Fibroblast of the aortic adventitia (primary cell): ENCODE data around the gene CLPX. TPM values are rescaled to one million over a fixed set of nuclear protein-coding genes. Genes with fewer than 3 reads are reported as not detected.

Source experiments
- DNase-seq: peaks from one replicate; pipeline ENCODE4 v3.0.0-alpha.2; 2010; ENCODE audit warnings: low read depth
- H3K4me3 ChIP-seq: 2 replicates; pipeline ENCODE4 v1.5.1; 2011; ENCODE audit warnings: low read depth, mild to moderate bottlenecking, control low read depth, low read length, moderate library complexity
- total RNA-seq: library from RNA; depleted of rRNA; stranded (reverse); fragments of >200 nt; gene quantifications from 2 replicates; pipeline ENCODE4 v1.2.3, GENCODE V29; 2012; ENCODE audit warnings: low replicate concordance
- TF ChIP-seq, protein P1 (sequence below): IDR thresholded peaks from 2 replicates; pipeline ENCODE4 v1.5.1; 2011; ENCODE audit warnings: mild to moderate bottlenecking, low read length, control low read depth, inconsistent platforms; ENCODE audit not compliant: insufficient read depth

CLPX gene
- total RNA-seq, 1 donor: 40.4 TPM

DNA sequence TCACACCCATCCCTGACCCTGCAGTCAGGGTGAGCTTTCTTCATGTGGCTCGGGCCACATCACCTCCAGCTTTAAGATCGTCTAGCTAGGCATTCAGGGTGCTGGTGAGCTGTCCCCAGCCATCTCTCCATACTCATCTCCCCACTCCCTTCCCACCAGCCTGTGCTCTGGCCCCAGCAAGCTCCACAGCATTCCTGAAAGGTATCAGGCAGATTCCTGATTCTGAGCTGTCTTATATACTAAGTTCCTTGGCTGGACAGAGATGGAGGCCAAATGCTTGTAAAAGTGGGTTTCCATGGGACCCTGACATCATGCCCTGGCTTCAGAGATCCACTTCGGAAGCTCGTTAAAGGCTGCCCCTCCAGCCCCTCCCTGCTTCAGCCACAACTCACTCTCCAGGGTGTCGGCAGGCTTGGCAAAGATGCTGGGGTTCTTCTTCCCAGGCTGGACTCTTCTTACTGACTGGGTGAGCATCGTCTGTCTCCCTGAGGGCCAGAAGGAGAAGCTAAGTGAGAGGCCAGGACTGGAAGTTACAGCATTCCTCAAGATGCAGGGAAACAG, 22.2 kb upstream of the CLPX start:
- TF ChIP-seq, protein P1, sequence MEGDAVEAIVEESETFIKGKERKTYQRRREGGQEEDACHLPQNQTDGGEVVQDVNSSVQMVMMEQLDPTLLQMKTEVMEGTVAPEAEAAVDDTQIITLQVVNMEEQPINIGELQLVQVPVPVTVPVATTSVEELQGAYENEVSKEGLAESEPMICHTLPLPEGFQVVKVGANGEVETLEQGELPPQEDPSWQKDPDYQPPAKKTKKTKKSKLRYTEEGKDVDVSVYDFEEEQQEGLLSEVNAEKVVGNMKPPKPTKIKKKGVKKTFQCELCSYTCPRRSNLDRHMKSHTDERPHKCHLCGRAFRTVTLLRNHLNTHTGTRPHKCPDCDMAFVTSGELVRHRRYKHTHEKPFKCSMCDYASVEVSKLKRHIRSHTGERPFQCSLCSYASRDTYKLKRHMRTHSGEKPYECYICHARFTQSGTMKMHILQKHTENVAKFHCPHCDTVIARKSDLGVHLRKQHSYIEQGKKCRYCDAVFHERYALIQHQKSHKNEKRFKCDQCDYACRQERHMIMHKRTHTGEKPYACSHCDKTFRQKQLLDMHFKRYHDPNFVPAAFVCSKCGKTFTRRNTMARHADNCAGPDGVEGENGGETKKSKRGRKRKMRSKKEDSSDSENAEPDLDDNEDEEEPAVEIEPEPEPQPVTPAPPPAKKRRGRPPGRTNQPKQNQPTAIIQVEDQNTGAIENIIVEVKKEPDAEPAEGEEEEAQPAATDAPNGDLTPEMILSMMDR: no peak
- no peak for DNase-seq
- no peak overlapping the region for H3K4me3 ChIP-seq

DNA sequence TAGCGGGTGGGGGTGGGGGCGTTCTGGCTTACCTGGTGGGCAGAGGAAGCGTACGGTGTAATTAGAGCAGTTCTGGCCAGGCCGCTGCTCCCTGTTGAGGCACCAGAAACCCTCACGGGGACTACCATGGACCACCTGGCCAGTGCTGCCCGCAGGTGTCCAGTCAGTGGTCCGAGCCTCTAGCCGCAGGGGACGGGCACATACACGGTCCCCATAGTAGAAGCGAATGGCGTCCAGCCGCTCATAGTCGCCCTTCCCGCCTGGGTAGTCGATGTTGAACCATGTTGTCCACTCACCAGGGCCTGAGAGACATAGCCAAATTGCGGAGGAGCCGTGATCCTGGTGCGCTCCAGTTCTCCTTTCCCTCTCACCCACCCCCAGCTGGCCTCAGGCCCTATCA, 21.6 kb upstream of the CLPX start:
- TF ChIP-seq, protein P1: no peak
- DNase-seq: no peak

DNA sequence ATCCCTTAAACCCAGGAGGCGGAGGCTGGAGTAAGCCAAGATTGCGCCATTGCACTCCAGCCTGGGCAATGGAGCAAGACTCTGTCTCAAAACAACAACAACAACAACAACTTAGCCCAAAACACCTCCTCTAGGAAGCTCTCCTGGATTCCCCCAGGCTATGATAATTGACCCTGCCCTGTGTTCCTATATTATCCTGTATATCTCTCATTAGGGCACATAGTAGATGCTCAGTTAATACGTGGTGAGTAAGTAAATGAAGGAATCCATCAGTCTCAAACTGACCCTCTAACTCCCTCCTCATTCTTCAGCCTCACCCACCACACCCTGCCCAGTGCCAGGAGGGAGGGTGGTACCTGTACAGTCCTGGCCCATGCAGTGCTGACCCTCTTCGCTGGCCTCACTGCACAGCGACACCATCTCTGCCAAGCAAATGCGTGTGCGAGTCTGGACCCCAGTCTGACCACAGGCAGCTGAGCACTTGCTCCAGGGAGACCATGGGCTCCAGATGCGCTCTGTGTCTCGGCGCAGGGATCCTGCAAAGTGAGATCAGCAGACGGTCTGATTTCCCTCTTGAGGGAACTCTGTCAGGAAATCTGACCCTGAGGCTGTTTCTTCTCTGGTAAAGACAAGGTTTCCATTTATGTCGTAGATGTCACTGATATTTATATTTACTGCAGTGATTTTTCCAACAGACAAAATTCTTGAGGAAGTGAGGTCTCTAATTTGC, 20.0 kb upstream of the CLPX start:
- no peak for DNase-seq
- TF ChIP-seq, protein P1: no peak
- no peak overlapping the region for H3K4me3 ChIP-seq

More for the DNA sequence above, 21.6 kb upstream of the CLPX start:
- H3K4me3 ChIP-seq: no peak overlapping the region

DNA sequence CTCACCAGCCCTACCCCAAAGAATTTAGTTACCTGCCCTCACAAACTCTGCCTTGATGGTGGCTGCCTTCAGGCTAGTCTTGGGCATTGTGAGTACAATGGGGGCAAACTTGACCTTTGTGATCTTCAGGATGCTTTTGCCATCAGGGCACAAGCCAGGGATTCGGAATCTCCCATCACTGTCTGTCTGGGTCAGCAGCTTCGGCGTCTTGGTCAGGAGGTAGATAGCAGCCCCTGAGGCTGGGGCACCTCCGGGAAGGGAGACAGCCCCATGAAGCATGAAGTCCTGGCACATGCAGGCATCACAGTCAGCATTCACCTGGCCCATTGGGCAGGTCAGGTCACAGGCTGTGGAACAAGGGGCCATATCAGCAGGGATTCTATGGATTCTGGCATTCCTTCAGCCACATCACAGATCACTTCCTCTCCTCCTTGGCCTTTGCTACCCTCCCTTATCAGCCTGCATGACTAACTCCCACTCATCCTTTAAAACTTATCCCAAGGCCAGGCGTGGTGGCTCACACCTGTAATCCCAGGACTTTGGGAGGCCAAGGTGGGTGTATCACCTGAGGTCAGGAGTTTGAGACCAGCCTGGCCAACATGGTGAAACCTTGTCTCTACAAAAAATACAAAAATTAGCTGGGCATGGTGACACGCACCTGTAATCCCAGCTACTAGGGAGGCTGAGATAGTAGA, 19.2 kb upstream of the CLPX start:
- no peak overlapping the region for H3K4me3 ChIP-seq
- TF ChIP-seq, protein P1: no peak
- DNase-seq: no peak

DNA sequence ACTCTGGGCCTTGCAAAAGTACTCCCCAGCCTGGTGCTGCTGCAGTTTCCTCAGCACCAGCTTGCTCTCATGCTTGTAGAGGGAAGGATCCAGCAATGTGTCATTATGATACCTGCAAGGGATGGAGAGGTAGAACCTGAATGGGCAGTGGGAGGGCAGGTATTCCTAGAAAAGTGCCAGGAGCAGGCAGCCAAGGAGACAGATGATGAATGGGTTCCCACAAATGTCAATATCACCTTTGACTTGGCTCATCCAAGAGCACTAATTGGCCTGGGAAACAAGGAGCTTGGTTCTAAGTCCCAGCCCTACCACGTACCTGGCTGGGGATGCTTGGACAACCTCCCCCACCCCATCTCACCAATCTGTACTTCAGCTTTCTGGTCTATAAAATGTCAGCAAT, 16.8 kb upstream of the CLPX start:
- H3K4me3 ChIP-seq: no peak overlapping the region
- TF ChIP-seq, protein P1: no peak
- DNase-seq: no peak

DNA sequence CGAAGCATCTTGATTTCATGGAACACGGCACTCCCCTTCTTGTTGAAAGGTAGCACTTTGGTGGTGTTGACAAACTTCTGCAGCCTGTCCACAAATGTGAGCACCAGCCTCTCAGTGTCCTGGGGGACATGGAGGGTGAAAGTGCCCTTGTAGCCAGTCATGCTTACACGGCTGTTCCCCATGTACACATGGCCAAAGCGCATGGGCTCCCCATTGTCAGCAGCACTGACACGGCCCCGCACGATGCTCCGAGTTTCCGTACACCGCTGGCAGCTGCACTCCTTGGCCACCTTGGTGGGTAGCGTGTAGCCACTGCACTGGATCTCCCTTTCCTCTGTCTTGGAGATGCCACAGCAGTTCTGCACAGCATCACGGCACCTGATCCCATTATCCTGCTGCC, 13.4 kb upstream of the CLPX start:
- H3K4me3 ChIP-seq: no peak overlapping the region
- TF ChIP-seq, protein P1: no peak

More for the DNA sequence above, 13.4 kb upstream of the CLPX start:
- no peak for DNase-seq
